ENCODE data around the gene RAB31. TPM values are rescaled to one million over a fixed set of nuclear protein-coding genes. Genes with fewer than 3 reads are reported as not detected.

Gene RAB31
- polyA plus RNA-seq, 1 donor (not counting 4 experiments of a cell fraction or from before 2014, with no cell fraction given), result 47.0 TPM

- H3K27me3 ChIP-seq (ENCODE audit: control insufficient read depth, extremely low read depth, insufficient read depth, low read length), result no peaks in the 10 kb centered on the region
- H2AFZ ChIP-seq (ENCODE audit: control insufficient read depth, low read length), result no peak overlapping the region
- DNase-seq (ENCODE audit: low read depth, low spot score), result no peak
- peaks cover 6 to 7% of the 10 kb centered on the region in 2 experiments for H3K36me3 ChIP-seq (ENCODE audit: control insufficient read depth in 2 of 2, extremely low read depth in 1 of 2, insufficient read depth in 2 of 2, low read length in 2 of 2)
- H3K4me3 ChIP-seq (ENCODE audit: control insufficient read depth in 2 of 3, extremely low read depth in 1 of 3, insufficient read depth in 2 of 3, low read depth in 1 of 3, low read length in 3 of 3), result no peak overlapping the region
- no peaks in the 10 kb centered on the region for H3K9me1 ChIP-seq (ENCODE audit: control insufficient read depth, extremely low read depth, insufficient read depth, low read length)
- dilution Hi-C loops (cut with MboI; ENCODE audit: extremely low pct_ligation_motif_present, low sequenced_read_pairs), result no loop called here
- H3K4me1 ChIP-seq (ENCODE audit: control insufficient read depth, extremely low read depth, insufficient read depth, low read length), result peaks cover 33% of the 10 kb centered on the region
- H4K20me1 ChIP-seq (ENCODE audit: control insufficient read depth, extremely low read depth, insufficient read depth, low read length), result no peaks in the 10 kb centered on the region
- H3K79me2 ChIP-seq (ENCODE audit: control insufficient read depth, insufficient read depth, low read length), result peaks cover 33% of the 10 kb centered on the region
- H3K27ac ChIP-seq (ENCODE audit: control insufficient read depth, insufficient read depth, low read length), result peak overlapping the region; percentile 30
- TF ChIP-seq CTCF (optimal IDR thresholded peaks at IDR 0.05 in 1 of 3, IDR thresholded peaks at IDR 0.05 in 1 of 3, conservative IDR thresholded peaks at IDR 0.05 in 1 of 3; ENCODE audit: extremely low read depth in 1 of 3, insufficient read depth in 2 of 3, low read length in 3 of 3) (no peak), EZH2 (IDR thresholded peaks at IDR 0.05; ENCODE audit: low read length) (no peak)
- FAIRE-seq, result no peak
- H3K9ac ChIP-seq (ENCODE audit: control insufficient read depth, extremely low read depth, insufficient read depth, low read length), result no peak overlapping the region
- H3K9me3 ChIP-seq (ENCODE audit: control insufficient read depth, low read depth, low read length), result no peaks in the 10 kb centered on the region
- no peak overlapping the region for H3K4me2 ChIP-seq (ENCODE audit: control insufficient read depth, extremely low read depth, insufficient read depth, low read depth, low read length)
Measured at GRCh38 chr18:9737006-9737405, 28.9 kb downstream of the RAB31 start.

GRCh38 chr18:9737472-9738121, 29.5 kb downstream of the RAB31 start:
- Histone ChIP-seq H3K36me3 (ENCODE audit: control insufficient read depth in 2 of 2, extremely low read depth in 1 of 2, insufficient read depth in 2 of 2, low read length in 2 of 2) (peaks cover 0 to 3% of the 10 kb centered on the region in 2 experiments), H3K27me3 (ENCODE audit: control insufficient read depth, extremely low read depth, insufficient read depth, low read length) (no peaks in the 10 kb centered on the region), H3K79me2 (ENCODE audit: control insufficient read depth, insufficient read depth, low read length) (peaks cover 36% of the 10 kb centered on the region), H3K4me1 (ENCODE audit: control insufficient read depth, extremely low read depth, insufficient read depth, low read length) (peaks cover 39% of the 10 kb centered on the region), H3K9ac (ENCODE audit: control insufficient read depth, extremely low read depth, insufficient read depth, low read length) (no peak overlapping the region), H3K4me2 (ENCODE audit: control insufficient read depth, extremely low read depth, insufficient read depth, low read depth, low read length) (peak overlapping the region; percentile 10), H3K4me3 (ENCODE audit: control insufficient read depth in 2 of 3, extremely low read depth in 1 of 3, insufficient read depth in 2 of 3, low read depth in 1 of 3, low read length in 3 of 3) (no peak overlapping the region), H3K9me3 (ENCODE audit: control insufficient read depth, low read depth, low read length) (no peaks in the 10 kb centered on the region), H2AFZ (ENCODE audit: control insufficient read depth, low read length) (no peak overlapping the region), H3K9me1 (ENCODE audit: control insufficient read depth, extremely low read depth, insufficient read depth, low read length) (no peaks in the 10 kb centered on the region), H4K20me1 (ENCODE audit: control insufficient read depth, extremely low read depth, insufficient read depth, low read length) (no peaks in the 10 kb centered on the region), H3K27ac (ENCODE audit: control insufficient read depth, insufficient read depth, low read length) (peak overlapping the region; percentile 30)
- FAIRE-seq, result no peak
- dilution Hi-C loops (cut with MboI; ENCODE audit: extremely low pct_ligation_motif_present, low sequenced_read_pairs), result no loop called here
- no peak for TF ChIP-seq CTCF (optimal IDR thresholded peaks at IDR 0.05 in 1 of 3, IDR thresholded peaks at IDR 0.05 in 1 of 3, conservative IDR thresholded peaks at IDR 0.05 in 1 of 3; ENCODE audit: extremely low read depth in 1 of 3, insufficient read depth in 2 of 3, low read length in 3 of 3)
- no peak for TF ChIP-seq EZH2 (IDR thresholded peaks at IDR 0.05; ENCODE audit: low read length)
- no peak for DNase-seq (ENCODE audit: low read depth, low spot score)

All from keratinocyte (primary cell).